ENCODE measurements around the gene FHOD3. TPM values are rescaled to one million over a fixed set of nuclear protein-coding genes. Genes with fewer than 3 reads are reported as not detected.

FHOD3 gene
- total RNA-seq, 1 experiment from 2014 or later, result 8.7 TPM

GRCh38 chr18:36655074-36655473 is 357.6 kb downstream of the FHOD3 start:
- no peak for DNase-seq (ENCODE audit: low read depth)

GRCh38 chr18:36655930-36656329 is 358.4 kb downstream of the FHOD3 start:
- DNase-seq (ENCODE audit: low read depth), result no peak

- DNase-seq (ENCODE audit: low read depth), result no peak
Measured at GRCh38 chr18:36658611-36659010, 361.1 kb downstream of the FHOD3 start.

GRCh38 chr18:36660311-36660710 is 362.8 kb downstream of the FHOD3 start:
- no peak for DNase-seq (ENCODE audit: low read depth)

GRCh38 chr18:36661999-36662398 is 364.5 kb downstream of the FHOD3 start:
- peak; percentile 28 for DNase-seq (ENCODE audit: low read depth)

GRCh38 chr18:36663312-36663711 is 365.8 kb downstream of the FHOD3 start:
- DNase-seq (ENCODE audit: low read depth), result no peak

GRCh38 chr18:36665952-36666351 is 368.4 kb downstream of the FHOD3 start:
- no peak for DNase-seq (ENCODE audit: low read depth)

GRCh38 chr18:36667811-36668210 is 370.3 kb downstream of the FHOD3 start:
- no peak for DNase-seq (ENCODE audit: low read depth)

GRCh38 chr18:36668349-36668748 is 370.8 kb downstream of the FHOD3 start:
- DNase-seq (ENCODE audit: low read depth), result no peak

GRCh38 chr18:36672437-36673344 is 375.2 kb downstream of the FHOD3 start:
- DNase-seq (ENCODE audit: low read depth), result peak; percentile 68

GRCh38 chr18:36673452-36673851 is 375.9 kb downstream of the FHOD3 start:
- DNase-seq (ENCODE audit: low read depth), result no peak

- DNase-seq (ENCODE audit: low read depth), result no peak
Measured at GRCh38 chr18:36675076-36675475, 377.6 kb downstream of the FHOD3 start.

- no peak for DNase-seq (ENCODE audit: low read depth)
Measured at GRCh38 chr18:36675542-36675941, 378.0 kb downstream of the FHOD3 start.

- no peak for DNase-seq (ENCODE audit: low read depth)
Measured at GRCh38 chr18:36676629-36677028, 379.1 kb downstream of the FHOD3 start.

GRCh38 chr18:36680042-36680441 is 382.5 kb downstream of the FHOD3 start:
- DNase-seq (ENCODE audit: low read depth), result no peak

- DNase-seq (ENCODE audit: low read depth), result no peak
Measured at GRCh38 chr18:36685580-36685979, 388.1 kb downstream of the FHOD3 start.

- DNase-seq (ENCODE audit: low read depth), result peak; percentile 66
Measured at GRCh38 chr18:36688020-36688965, 390.8 kb downstream of the FHOD3 start.

GRCh38 chr18:36692371-36692770 is 394.9 kb downstream of the FHOD3 start:
- DNase-seq (ENCODE audit: low read depth), result no peak

GRCh38 chr18:36692921-36693332 is 395.4 kb downstream of the FHOD3 start:
- no peak for DNase-seq (ENCODE audit: low read depth)

GRCh38 chr18:36693931-36694620 is 396.6 kb downstream of the FHOD3 start:
- peak; percentile 24 for DNase-seq (ENCODE audit: low read depth)

- no peak for DNase-seq (ENCODE audit: low read depth)
Measured at GRCh38 chr18:36695806-36696205, 398.3 kb downstream of the FHOD3 start.

- DNase-seq (ENCODE audit: low read depth), result peak; percentile 61
Measured at GRCh38 chr18:36697905-36698304, 400.4 kb downstream of the FHOD3 start.
